ENCODE results near the gene TNNI2.

DNA sequence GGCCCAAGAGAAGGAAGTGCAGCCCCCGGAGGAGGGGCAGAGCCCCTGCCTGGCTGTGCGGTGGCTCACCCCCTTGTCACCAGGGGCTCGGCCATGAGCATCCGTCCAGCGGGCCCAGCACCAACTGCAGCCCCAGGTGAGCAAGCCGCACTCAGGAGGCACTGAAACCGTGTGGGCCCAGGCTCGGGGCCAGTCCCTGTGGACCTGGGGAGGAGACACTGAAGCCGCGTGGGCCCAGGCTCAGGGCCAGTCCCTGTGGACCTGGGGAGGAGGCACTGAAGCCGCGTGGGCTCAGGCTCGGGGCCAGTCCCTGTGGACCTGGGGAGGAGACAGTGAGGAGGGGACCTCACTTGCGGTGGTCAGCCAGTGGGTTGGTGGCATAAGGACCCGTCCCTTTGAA is 28.0 kb downstream of the TNNI2 start:
- no peak for TF ChIP-seq POLR2A (IDR thresholded peaks at IDR 0.05; ENCODE audit: low read depth, low read length)
- TF ChIP-seq, protein P1, sequence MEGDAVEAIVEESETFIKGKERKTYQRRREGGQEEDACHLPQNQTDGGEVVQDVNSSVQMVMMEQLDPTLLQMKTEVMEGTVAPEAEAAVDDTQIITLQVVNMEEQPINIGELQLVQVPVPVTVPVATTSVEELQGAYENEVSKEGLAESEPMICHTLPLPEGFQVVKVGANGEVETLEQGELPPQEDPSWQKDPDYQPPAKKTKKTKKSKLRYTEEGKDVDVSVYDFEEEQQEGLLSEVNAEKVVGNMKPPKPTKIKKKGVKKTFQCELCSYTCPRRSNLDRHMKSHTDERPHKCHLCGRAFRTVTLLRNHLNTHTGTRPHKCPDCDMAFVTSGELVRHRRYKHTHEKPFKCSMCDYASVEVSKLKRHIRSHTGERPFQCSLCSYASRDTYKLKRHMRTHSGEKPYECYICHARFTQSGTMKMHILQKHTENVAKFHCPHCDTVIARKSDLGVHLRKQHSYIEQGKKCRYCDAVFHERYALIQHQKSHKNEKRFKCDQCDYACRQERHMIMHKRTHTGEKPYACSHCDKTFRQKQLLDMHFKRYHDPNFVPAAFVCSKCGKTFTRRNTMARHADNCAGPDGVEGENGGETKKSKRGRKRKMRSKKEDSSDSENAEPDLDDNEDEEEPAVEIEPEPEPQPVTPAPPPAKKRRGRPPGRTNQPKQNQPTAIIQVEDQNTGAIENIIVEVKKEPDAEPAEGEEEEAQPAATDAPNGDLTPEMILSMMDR (IDR thresholded peaks at IDR 0.05; ENCODE audit: extremely low read depth in 1 of 2, insufficient read depth in 1 of 2, low read depth in 1 of 2, low read length in 2 of 2), result no peak
- no peak for TF ChIP-seq POLR2AphosphoS5 (IDR thresholded peaks at IDR 0.05; ENCODE audit: insufficient read depth, low read depth, low read length)
- TF ChIP-seq EZH2 (IDR thresholded peaks at IDR 0.05; ENCODE audit: borderline replicate concordance, low read depth, low read length, severe bottlenecking), result no peak
